ENCODE data around the gene MSH2.

MSH2 gene

GRCh38 chr2:47520825-47521665 lies 118.1 kb downstream of the MSH2 start:
- H3K79me2 ChIP-seq (ENCODE audit: insufficient read depth, low read length) = no peaks in the 10 kb centered on the region
- H3K27ac ChIP-seq (ENCODE audit: low read length) = no peak overlapping the region
- no peaks in the 10 kb centered on the region for H3K9me3 ChIP-seq (ENCODE audit: insufficient read depth, low read length, severe bottlenecking)
- no peaks in the 10 kb centered on the region for H3K27me3 ChIP-seq (ENCODE audit: insufficient read depth, low read length, poor library complexity)
- peak overlapping the region; percentile 54 for H3K4me2 ChIP-seq (ENCODE audit: insufficient read depth, low read length)
- no peaks in the 10 kb centered on the region for H3K36me3 ChIP-seq (ENCODE audit: insufficient read depth, low read length)
- ATAC-seq (ENCODE audit: insufficient read depth, low read depth) = peak; percentile 70
- peak; percentile 54 for DNase-seq
- H3K4me3 ChIP-seq (ENCODE audit: low read depth in 1 of 2, low read length in 2 of 2) = peak overlapping the region in 1 of 2 experiments; percentile 44; a peak in 2 of 4 replicates
- H2AFZ ChIP-seq (ENCODE audit: low read depth, low read length) = no peak overlapping the region
- peaks cover 20% of the 10 kb centered on the region for H3K4me1 ChIP-seq (ENCODE audit: insufficient read depth, low read length)
- TF ChIP-seq, protein P1, sequence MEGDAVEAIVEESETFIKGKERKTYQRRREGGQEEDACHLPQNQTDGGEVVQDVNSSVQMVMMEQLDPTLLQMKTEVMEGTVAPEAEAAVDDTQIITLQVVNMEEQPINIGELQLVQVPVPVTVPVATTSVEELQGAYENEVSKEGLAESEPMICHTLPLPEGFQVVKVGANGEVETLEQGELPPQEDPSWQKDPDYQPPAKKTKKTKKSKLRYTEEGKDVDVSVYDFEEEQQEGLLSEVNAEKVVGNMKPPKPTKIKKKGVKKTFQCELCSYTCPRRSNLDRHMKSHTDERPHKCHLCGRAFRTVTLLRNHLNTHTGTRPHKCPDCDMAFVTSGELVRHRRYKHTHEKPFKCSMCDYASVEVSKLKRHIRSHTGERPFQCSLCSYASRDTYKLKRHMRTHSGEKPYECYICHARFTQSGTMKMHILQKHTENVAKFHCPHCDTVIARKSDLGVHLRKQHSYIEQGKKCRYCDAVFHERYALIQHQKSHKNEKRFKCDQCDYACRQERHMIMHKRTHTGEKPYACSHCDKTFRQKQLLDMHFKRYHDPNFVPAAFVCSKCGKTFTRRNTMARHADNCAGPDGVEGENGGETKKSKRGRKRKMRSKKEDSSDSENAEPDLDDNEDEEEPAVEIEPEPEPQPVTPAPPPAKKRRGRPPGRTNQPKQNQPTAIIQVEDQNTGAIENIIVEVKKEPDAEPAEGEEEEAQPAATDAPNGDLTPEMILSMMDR (IDR thresholded peaks at IDR 0.05; ENCODE audit: borderline replicate concordance, extremely low read depth, low read length, poor library complexity, severe bottlenecking) = peak; percentile 19
- no peak for TF ChIP-seq EZH2 (IDR thresholded peaks at IDR 0.05; ENCODE audit: borderline replicate concordance, low read depth, low read length, severe bottlenecking)
- no peak overlapping the region for H3K9ac ChIP-seq (ENCODE audit: low read depth, low read length)
- H4K20me1 ChIP-seq (ENCODE audit: insufficient read depth, low read length) = no peaks in the 10 kb centered on the region

- DNase-seq (no peak), ATAC-seq (ENCODE audit: insufficient read depth, low read depth) (no peak)
- no peaks in the 10 kb centered on the region for H3K79me2 ChIP-seq (ENCODE audit: insufficient read depth, low read length)
- no peaks in the 10 kb centered on the region for H3K36me3 ChIP-seq (ENCODE audit: insufficient read depth, low read length)
- H3K27me3 ChIP-seq (ENCODE audit: insufficient read depth, low read length, poor library complexity) = no peaks in the 10 kb centered on the region
- H3K9me3 ChIP-seq (ENCODE audit: insufficient read depth, low read length, severe bottlenecking) = no peaks in the 10 kb centered on the region
- TF ChIP-seq, protein P1 (IDR thresholded peaks at IDR 0.05; ENCODE audit: borderline replicate concordance, extremely low read depth, low read length, poor library complexity, severe bottlenecking) = no peak
- TF ChIP-seq EZH2 (IDR thresholded peaks at IDR 0.05; ENCODE audit: borderline replicate concordance, low read depth, low read length, severe bottlenecking) = no peak
- peak overlapping the region; percentile 54; the same call in 1 of the 2 replicates for H3K4me2 ChIP-seq (ENCODE audit: insufficient read depth, low read length)
- no peak overlapping the region for H3K9ac ChIP-seq (ENCODE audit: low read depth, low read length)
- H3K4me1 ChIP-seq (ENCODE audit: insufficient read depth, low read length) = peaks cover 20% of the 10 kb centered on the region
- no peaks in the 10 kb centered on the region for H4K20me1 ChIP-seq (ENCODE audit: insufficient read depth, low read length)
- H2AFZ ChIP-seq (ENCODE audit: low read depth, low read length) = no peak overlapping the region
- H3K27ac ChIP-seq (ENCODE audit: low read length) = no peak overlapping the region
- no peak overlapping the region for H3K4me3 ChIP-seq (ENCODE audit: low read depth in 1 of 2, low read length in 2 of 2)
These were observed 118.8 kb downstream of the MSH2 start for GRCh38 chr2:47521666-47522285.

DNA sequence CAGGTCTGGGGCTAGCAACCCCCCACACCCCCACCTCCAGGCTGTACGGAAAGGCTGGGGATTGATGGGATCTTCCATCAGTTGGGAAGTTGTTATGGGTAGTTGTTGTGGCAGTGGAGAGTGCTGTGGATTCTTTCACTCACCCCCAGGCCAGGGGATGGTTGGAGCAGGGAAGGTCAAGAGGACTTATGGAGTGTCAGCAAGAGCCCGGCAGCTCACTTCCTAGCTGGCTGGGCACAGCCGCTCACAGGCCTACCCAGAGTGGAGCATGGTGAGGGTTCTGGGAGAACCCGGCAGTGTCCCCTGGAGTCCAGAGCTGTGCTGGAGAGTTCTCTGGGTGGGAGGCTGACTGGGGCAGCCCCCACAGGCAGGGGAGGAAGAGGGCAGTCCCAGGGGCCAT lies 122.2 kb downstream of the MSH2 start:
- Histone ChIP-seq H3K27ac (ENCODE audit: low read length) (no peak overlapping the region), H3K27me3 (ENCODE audit: insufficient read depth, low read length, poor library complexity) (no peaks in the 10 kb centered on the region), H3K9me3 (ENCODE audit: insufficient read depth, low read length, severe bottlenecking) (no peaks in the 10 kb centered on the region), H3K4me3 (ENCODE audit: low read depth in 1 of 2, low read length in 2 of 2) (no peak overlapping the region), H2AFZ (ENCODE audit: low read depth, low read length) (no peak overlapping the region), H3K4me1 (ENCODE audit: insufficient read depth, low read length) (peaks cover 14% of the 10 kb centered on the region), H3K79me2 (ENCODE audit: insufficient read depth, low read length) (no peaks in the 10 kb centered on the region), H3K36me3 (ENCODE audit: insufficient read depth, low read length) (no peaks in the 10 kb centered on the region), H4K20me1 (ENCODE audit: insufficient read depth, low read length) (no peaks in the 10 kb centered on the region), H3K9ac (ENCODE audit: low read depth, low read length) (no peak overlapping the region), H3K4me2 (ENCODE audit: insufficient read depth, low read length) (no peak overlapping the region)
- ATAC-seq (ENCODE audit: insufficient read depth, low read depth) (no peak), DNase-seq (no peak)
- TF ChIP-seq, protein P1 (IDR thresholded peaks at IDR 0.05; ENCODE audit: borderline replicate concordance, extremely low read depth, low read length, poor library complexity, severe bottlenecking) = no peak
- TF ChIP-seq EZH2 (IDR thresholded peaks at IDR 0.05; ENCODE audit: borderline replicate concordance, low read depth, low read length, severe bottlenecking) = no peak

Data from DND-41 (cell line).